Skeletal muscle satellite cell (primary cell): ENCODE results near the gene TELO2.

Experiments
- H3K27me3 ChIP-seq: 2 replicates; pipeline ENCODE4 v1.7.0; 2013; ENCODE audit warnings: low read length; ENCODE audit not compliant: control insufficient read depth, insufficient read depth
- H3K36me3 ChIP-seq: 2 replicates; pipeline ENCODE4 v1.7.0; 2013; ENCODE audit warnings: mild to moderate bottlenecking, control low read depth, low read length; ENCODE audit not compliant: insufficient read depth
- H3K4me1 ChIP-seq: 2 replicates; pipeline ENCODE4 v1.7.0; 2013; ENCODE audit warnings: low read length; ENCODE audit not compliant: control insufficient read depth, insufficient read depth
- H3K4me2 ChIP-seq: 2 replicates; pipeline ENCODE4 v1.7.0; 2013; ENCODE audit warnings: mild to moderate bottlenecking, low read length
- H3K4me3 ChIP-seq: 2 replicates; pipeline ENCODE4 v1.7.0; 2013; ENCODE audit warnings: low read length
- H3K9ac ChIP-seq: 2 replicates; pipeline ENCODE4 v1.7.0; 2013; ENCODE audit warnings: mild to moderate bottlenecking, low read depth, low read length, moderate library complexity
- H3K9me3 ChIP-seq: replicated peaks from 2 replicates; pipeline ENCODE4 v1.7.0; 2013; ENCODE audit warnings: mild to moderate bottlenecking, control low read depth, low read length

The TELO2 gene

DNA sequence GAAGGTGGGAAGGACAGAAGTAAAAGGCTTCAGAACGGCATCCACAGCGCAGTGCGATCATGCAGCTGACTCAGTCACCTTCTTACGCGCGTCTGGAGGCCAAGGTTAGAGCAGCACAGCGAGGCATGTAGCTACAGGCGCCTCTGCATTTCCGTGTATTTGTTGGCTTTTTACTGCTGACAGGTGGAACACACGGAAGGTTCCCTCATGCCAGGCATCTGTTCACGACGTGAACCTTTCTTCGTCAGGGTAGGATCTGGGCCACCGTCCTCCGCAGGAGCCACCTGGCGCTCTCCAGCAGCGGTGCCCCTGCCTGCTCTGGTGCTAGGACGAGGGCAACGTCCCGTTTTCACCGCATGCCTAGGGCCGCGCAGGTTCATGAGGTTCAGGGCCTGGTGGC is 55.6 kb downstream of the TELO2 start:
- H3K9me3 ChIP-seq, result no peaks in the 10 kb centered on the region
- no peak overlapping the region for H3K9ac ChIP-seq
- H3K36me3 ChIP-seq, result no peaks in the 10 kb centered on the region
- no peak overlapping the region for H3K4me3 ChIP-seq
- no peaks in the 10 kb centered on the region for H3K27me3 ChIP-seq
- H3K4me2 ChIP-seq, result no peak overlapping the region
- peaks cover 11% of the 10 kb centered on the region for H3K4me1 ChIP-seq

GRCh38 chr16:1550069-1550468 is 56.9 kb downstream of the TELO2 start:
- Histone ChIP-seq H3K4me1 (peaks cover 11% of the 10 kb centered on the region), H3K4me3 (no peak overlapping the region), H3K4me2 (no peak overlapping the region), H3K9ac (no peak overlapping the region), H3K9me3 (no peaks in the 10 kb centered on the region), H3K27me3 (no peaks in the 10 kb centered on the region), H3K36me3 (peaks cover 4% of the 10 kb centered on the region)

DNA sequence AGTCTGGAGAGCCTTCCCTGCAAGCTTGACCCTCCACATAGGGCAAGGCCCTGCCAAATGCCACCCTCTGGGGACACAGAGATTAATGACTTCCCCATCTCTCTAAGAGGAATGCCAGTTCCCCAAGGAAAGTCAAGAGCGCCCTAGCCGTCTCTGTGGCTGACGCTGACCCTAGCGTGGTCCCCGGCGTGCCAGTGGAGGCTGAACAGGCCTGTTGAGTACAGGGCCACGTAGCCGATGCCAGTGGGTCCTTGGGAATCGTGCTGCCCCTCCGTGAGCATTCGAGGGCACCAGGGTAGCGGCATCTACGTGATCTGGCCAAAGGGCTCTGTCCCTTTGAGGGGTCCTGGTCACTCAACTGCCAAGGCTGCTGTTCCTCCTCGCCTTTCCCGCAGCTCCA is 57.5 kb downstream of the TELO2 start:
- Histone ChIP-seq H3K4me1 (peaks cover 11% of the 10 kb centered on the region), H3K9me3 (no peaks in the 10 kb centered on the region), H3K4me2 (no peak overlapping the region), H3K27me3 (no peaks in the 10 kb centered on the region), H3K4me3 (no peak overlapping the region), H3K36me3 (peaks cover 6% of the 10 kb centered on the region), H3K9ac (no peak overlapping the region)

- Histone ChIP-seq H3K36me3 (peaks cover 6% of the 10 kb centered on the region), H3K27me3 (no peaks in the 10 kb centered on the region), H3K9me3 (no peaks in the 10 kb centered on the region), H3K4me3 (no peak overlapping the region), H3K4me1 (peaks cover 13% of the 10 kb centered on the region), H3K9ac (no peak overlapping the region), H3K4me2 (no peak overlapping the region)
These were observed 58.0 kb downstream of the TELO2 start for GRCh38 chr16:1551166-1551565.

DNA sequence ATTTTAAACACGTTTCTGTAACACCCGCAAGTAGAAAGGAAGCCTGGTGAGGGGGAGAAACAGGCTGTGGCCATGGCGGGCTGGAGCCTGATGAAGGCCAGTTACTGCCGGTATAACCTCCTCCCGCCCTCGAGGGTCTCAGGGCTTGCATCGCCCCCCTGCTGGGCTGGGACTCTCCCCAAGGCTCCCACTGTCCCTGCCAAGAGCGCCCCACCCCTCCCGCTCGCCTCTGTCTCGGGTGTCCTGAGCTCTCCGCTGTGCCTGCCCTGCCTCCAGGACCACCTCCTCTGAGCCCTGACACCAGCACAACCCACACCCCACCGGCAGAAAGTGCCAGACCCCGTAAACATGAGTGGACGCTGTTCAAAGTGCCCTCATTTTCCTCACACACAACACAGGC is 59.0 kb downstream of the TELO2 start:
- Histone ChIP-seq H3K9ac (no peak overlapping the region), H3K27me3 (no peaks in the 10 kb centered on the region), H3K9me3 (no peaks in the 10 kb centered on the region), H3K4me3 (no peak overlapping the region), H3K4me1 (peaks cover 19% of the 10 kb centered on the region), H3K36me3 (peaks cover 8% of the 10 kb centered on the region), H3K4me2 (no peak overlapping the region)

DNA sequence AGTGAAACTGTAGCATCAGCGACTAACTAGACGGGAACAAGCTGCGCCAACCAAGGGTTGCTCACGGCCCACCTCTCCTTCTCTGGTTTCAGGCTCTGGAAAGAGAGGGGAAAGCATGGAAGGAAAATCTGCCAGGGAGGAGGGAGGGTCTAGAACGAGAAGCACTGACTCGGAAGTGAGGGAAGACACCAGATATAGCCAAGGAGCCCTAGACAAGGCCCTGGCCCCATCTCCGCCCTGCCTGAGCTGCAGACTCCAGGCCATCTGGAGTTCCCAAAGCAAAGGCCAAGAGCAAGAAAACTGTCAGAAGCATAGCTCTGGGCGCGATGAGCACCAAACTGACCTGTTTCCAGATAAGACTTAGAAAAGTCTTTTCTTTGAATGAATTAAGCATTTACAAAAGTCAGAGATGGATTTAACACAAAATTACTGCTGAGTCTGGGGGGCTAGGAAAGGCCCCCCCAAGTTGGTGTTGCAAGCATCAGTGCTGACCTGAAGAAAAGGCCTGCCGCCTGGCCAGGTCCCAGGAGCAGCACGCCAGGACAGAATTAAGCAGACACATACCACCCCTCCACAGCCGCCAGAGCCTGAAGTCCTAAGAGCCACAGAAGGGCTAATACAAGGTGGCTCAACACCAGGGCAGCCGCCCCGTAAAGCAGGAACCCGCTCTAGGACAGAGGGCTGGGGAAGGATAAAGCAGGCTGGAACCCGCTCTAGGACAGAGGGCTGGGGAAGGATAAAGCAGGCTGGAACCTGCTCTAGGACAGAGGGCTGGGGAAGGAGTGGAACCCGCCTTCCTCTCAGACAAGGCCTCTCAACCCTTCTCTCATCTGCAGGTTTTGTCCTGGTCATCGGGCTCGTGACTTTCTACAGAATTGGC is 61.0 kb downstream of the TELO2 start:
- Histone ChIP-seq H3K4me1 (peaks cover 8% of the 10 kb centered on the region), H3K36me3 (peaks cover 15% of the 10 kb centered on the region), H3K9me3 (no peaks in the 10 kb centered on the region), H3K27me3 (no peaks in the 10 kb centered on the region), H3K4me2 (no peak overlapping the region), H3K4me3 (no peak overlapping the region), H3K9ac (no peak overlapping the region)

DNA sequence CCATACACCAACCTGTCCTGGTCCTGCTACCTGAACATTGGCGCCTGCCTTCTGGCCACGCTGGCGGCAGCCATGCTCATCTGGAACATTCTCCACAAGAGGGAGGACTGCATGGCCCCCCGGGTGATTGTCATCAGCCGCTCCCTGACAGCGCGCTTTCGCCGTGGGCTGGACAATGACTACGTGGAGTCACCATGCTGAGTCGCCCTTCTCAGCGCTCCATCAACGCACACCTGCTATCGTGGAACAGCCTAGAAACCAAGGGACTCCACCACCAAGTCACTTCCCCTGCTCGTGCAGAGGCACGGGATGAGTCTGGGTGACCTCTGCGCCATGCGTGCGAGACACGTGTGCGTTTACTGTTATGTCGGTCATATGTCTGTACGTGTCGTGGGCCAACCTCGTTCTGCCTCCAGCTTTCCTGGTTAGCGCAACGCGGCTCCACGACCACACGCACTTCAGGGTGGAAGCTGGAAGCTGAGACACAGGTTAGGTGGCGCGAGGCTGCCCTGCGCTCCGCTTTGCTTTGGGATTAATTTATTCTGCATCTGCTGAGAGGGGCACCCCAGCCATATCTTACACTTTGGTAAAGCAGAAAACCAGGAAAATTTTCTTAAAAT is 61.8 kb downstream of the TELO2 start:
- H3K4me3 ChIP-seq, result no peak overlapping the region
- peaks cover 21% of the 10 kb centered on the region for H3K36me3 ChIP-seq
- no peak overlapping the region for H3K9ac ChIP-seq
- no peak overlapping the region for H3K4me2 ChIP-seq
- H3K27me3 ChIP-seq, result no peaks in the 10 kb centered on the region
- peaks cover 8% of the 10 kb centered on the region for H3K4me1 ChIP-seq
- no peaks in the 10 kb centered on the region for H3K9me3 ChIP-seq

DNA sequence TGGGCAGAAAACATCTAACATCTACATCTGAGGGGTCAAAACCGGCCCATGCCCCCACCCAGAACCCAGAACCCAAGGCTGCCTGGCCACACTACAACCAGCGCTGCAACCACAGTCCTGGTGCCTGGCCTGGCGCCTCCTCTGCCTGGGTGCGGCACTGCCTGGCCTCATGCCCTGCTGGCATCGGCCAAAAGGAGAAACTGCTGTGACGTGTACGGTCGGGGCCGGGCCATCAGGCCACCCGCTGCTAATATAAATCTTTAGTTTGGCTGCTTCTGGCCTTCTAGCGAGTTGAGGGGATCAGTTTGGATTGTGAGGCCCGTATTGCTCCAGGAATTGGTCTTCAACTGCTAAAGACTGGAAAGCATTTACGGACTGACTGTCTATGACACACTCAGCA is 63.1 kb downstream of the TELO2 start:
- Histone ChIP-seq H3K4me3 (no peak overlapping the region), H3K27me3 (no peaks in the 10 kb centered on the region), H3K9me3 (no peaks in the 10 kb centered on the region), H3K9ac (no peak overlapping the region), H3K4me2 (no peak overlapping the region), H3K4me1 (peaks cover 8% of the 10 kb centered on the region), H3K36me3 (peaks cover 28% of the 10 kb centered on the region)

- Histone ChIP-seq H3K4me2 (no peak overlapping the region), H3K9me3 (no peaks in the 10 kb centered on the region), H3K9ac (no peak overlapping the region), H3K4me3 (no peak overlapping the region), H3K4me1 (peaks cover 8% of the 10 kb centered on the region), H3K27me3 (no peaks in the 10 kb centered on the region), H3K36me3 (peaks cover 28% of the 10 kb centered on the region)
These were observed 63.9 kb downstream of the TELO2 start for GRCh38 chr16:1557074-1557473.

DNA sequence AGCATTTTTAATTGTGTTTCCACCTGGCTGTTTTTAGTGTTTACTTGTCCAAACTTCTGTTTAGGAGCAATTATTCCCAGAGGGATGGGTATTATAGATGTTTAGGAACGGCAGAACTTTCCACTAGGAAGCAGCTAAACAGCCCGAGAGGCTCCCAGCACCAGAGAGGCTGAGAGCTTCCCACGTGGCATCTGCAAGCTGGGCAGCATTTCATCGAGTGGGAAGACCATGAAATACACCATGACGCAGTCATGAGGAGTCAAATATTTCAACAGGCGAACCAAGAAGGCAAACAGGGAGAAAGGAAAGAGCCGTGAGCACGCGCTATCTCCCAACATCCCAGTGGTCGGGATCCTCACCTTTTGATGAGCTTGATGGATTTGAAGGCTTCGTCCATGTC is 64.4 kb downstream of the TELO2 start:
- Histone ChIP-seq H3K36me3 (peaks cover 28% of the 10 kb centered on the region), H3K4me2 (no peak overlapping the region)

DNA sequence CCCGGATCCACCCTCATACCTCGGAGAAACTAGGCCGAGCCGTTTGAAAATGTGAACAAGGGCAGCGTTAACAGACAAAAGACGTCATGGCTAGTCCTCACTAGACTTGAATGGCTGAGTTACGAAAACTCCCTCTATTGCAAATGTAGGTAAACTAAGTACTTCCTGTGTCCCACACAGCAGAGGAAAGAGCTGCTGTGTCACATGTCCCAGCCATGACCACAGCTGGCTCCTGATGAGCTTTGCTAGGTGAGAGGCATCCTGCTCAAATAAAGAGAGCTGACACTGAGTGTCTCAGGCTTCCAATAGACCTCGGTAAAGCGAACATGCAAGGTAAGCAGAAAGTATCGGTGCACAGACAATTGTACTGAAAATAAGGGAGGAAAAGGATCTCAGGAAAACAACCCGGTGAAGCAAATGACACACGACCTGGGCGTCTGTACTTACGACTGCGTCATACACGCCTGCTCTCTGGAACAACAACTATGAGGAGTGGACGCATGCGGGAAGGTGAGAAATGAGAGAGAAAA is 66.4 kb downstream of the TELO2 start:
- Histone ChIP-seq H3K9me3 (no peaks in the 10 kb centered on the region), H3K9ac (no peak overlapping the region), H3K27me3 (no peaks in the 10 kb centered on the region), H3K4me1 (peaks cover 8% of the 10 kb centered on the region), H3K36me3 (peaks cover 33% of the 10 kb centered on the region), H3K4me2 (no peak overlapping the region), H3K4me3 (no peak overlapping the region)

More for the DNA sequence above, 64.4 kb downstream of the TELO2 start:
- no peak overlapping the region for H3K4me3 ChIP-seq
- H3K4me1 ChIP-seq, result peaks cover 8% of the 10 kb centered on the region
- H3K9ac ChIP-seq, result no peak overlapping the region
- H3K9me3 ChIP-seq, result no peaks in the 10 kb centered on the region
- H3K27me3 ChIP-seq, result no peaks in the 10 kb centered on the region
